ENCODE results near the gene HOXA6. TPM values are rescaled to one million over a fixed set of nuclear protein-coding genes. Genes with fewer than 3 reads are reported as not detected.

HOXA6 gene
- total RNA-seq, 1 experiment from 2014 or later, result 12.7 TPM

DNA sequence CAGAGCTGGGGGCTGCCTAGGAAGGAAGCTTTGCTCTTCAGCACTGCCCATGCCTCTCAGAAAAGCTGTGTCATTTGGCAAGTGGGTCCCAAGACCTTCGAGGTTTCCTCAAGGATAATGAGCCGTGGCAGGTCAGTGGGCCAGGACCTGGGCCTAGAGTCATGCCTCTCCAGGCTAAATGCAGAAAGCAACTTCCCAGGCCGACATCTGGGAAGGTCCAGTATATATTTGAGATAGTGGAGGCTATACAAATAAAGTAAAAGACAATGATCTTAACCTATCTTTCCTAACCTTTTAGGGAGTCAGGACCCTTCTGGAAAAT lies 28.9 kb upstream of the HOXA6 start:
- H3K4me3 ChIP-seq (replicated peaks in 1 of 2; ENCODE audit: low read depth in 1 of 2, low read length in 2 of 2), result no peak overlapping the region
- no peak overlapping the region for H3K9ac ChIP-seq (ENCODE audit: low read length)
- no peaks in the 10 kb centered on the region for H4K20me1 ChIP-seq (ENCODE audit: insufficient read depth)
- BruUV-seq (replicated peaks), result no TSS peak
- H3K36me3 ChIP-seq (ENCODE audit: control insufficient read depth in 1 of 2, insufficient read depth in 2 of 2, low read length in 2 of 2), result no peaks in the 10 kb centered on the region
- no peak for ATAC-seq
- intact Hi-C loops (cut with micrococcal nuclease), result no loop called here
- TF ChIP-seq JUND (IDR thresholded peaks at IDR 0.05), result no peak
- peaks cover 33 to 53% of the 10 kb centered on the region in 2 experiments for H3K4me1 ChIP-seq (ENCODE audit: control insufficient read depth in 1 of 2, insufficient read depth in 2 of 2, low read length in 2 of 2)
- no peaks in the 10 kb centered on the region for H3K27me3 ChIP-seq (ENCODE audit: insufficient read depth, low read length)
- H2AFZ ChIP-seq (ENCODE audit: low read depth, low read length, poor library complexity, severe bottlenecking), result no peak overlapping the region
- no peaks in the 10 kb centered on the region for H3K9me2 ChIP-seq (ENCODE audit: insufficient read depth)
- peaks cover 34% of the 10 kb centered on the region for H3K79me2 ChIP-seq (ENCODE audit: insufficient read depth, low read length)
- POLR2A ChIA-PET, result interaction anchor here (1.2 kb wide), 1 partner anchor 10 kb away, joined by 4 read pairs; no protein-coding TSS in a partner anchor
- no peaks in the 10 kb centered on the region for H3K9me3 ChIP-seq (ENCODE audit: control insufficient read depth in 1 of 2, insufficient read depth in 1 of 2, low read depth in 1 of 2, low read length in 2 of 2)
- no peak overlapping the region for H3K4me2 ChIP-seq (ENCODE audit: low read length)
- CTCF ChIA-PET, result no interaction called here
- no peak overlapping the region for H3K27ac ChIP-seq (ENCODE audit: low read depth, low read length)
- RAD21 ChIA-PET (ENCODE audit: low non-redundant PET in 1 of 2, low total read pairs in 2 of 2, uncharacterized antibody in 2 of 2, unreplicated experiment in 2 of 2), result no interaction called here
- no peak for DNase-seq (ENCODE audit: low read depth, low spot score)

GRCh38 chr7:27175626-27176523 lies 28.3 kb upstream of the HOXA6 start:
- Histone ChIP-seq H3K4me1 (ENCODE audit: control insufficient read depth in 1 of 2, insufficient read depth in 2 of 2, low read length in 2 of 2) (peaks cover 34 to 58% of the 10 kb centered on the region in 2 experiments), H3K9me2 (ENCODE audit: insufficient read depth) (no peaks in the 10 kb centered on the region), H3K27me3 (ENCODE audit: insufficient read depth, low read length) (no peaks in the 10 kb centered on the region), H3K36me3 (ENCODE audit: control insufficient read depth in 1 of 2, insufficient read depth in 2 of 2, low read length in 2 of 2) (no peaks in the 10 kb centered on the region), H2AFZ (ENCODE audit: low read depth, low read length, poor library complexity, severe bottlenecking) (no peak overlapping the region), H3K9me3 (ENCODE audit: control insufficient read depth in 1 of 2, insufficient read depth in 1 of 2, low read depth in 1 of 2, low read length in 2 of 2) (no peaks in the 10 kb centered on the region), H3K4me3 (replicated peaks in 1 of 2; ENCODE audit: low read depth in 1 of 2, low read length in 2 of 2) (no peak overlapping the region), H3K9ac (ENCODE audit: low read length) (no peak overlapping the region), H3K27ac (ENCODE audit: low read depth, low read length) (no peak overlapping the region), H3K4me2 (ENCODE audit: low read length) (no peak overlapping the region), H3K79me2 (ENCODE audit: insufficient read depth, low read length) (peaks cover 40% of the 10 kb centered on the region), H4K20me1 (ENCODE audit: insufficient read depth) (no peaks in the 10 kb centered on the region)
- no peak for ATAC-seq
- no peak for DNase-seq (ENCODE audit: low read depth, low spot score)
- CTCF ChIA-PET, result no interaction called here
- RAD21 ChIA-PET (ENCODE audit: low non-redundant PET in 1 of 2, low total read pairs in 2 of 2, uncharacterized antibody in 2 of 2, unreplicated experiment in 2 of 2), result no interaction called here
- intact Hi-C loops (cut with micrococcal nuclease), result no loop called here
- POLR2A ChIA-PET, result interaction anchor here (1.2 to 2.2 kb wide), 2 partner anchors 9 kb away, joined by 4 to 7 read pairs; partner anchors contain the start of gene HOXA11
- BruUV-seq (replicated peaks), result no TSS peak
- no peak for TF ChIP-seq EGR1 (IDR thresholded peaks at IDR 0.05; ENCODE audit: low read depth)
- TF ChIP-seq SIN3A (IDR thresholded peaks at IDR 0.05; ENCODE audit: low read depth), result no peak
- no peak for TF ChIP-seq EZH2phosphoT487 (IDR thresholded peaks at IDR 0.05; ENCODE audit: borderline replicate concordance)
- TF ChIP-seq EZH2 (IDR thresholded peaks at IDR 0.05), result no peak
- no peak for TF ChIP-seq RAD21 (IDR thresholded peaks at IDR 0.05; ENCODE audit: low read depth)
- no peak for TF ChIP-seq ELF1 (IDR thresholded peaks at IDR 0.05; ENCODE audit: borderline replicate concordance, low read depth)
- TF ChIP-seq JUND (IDR thresholded peaks at IDR 0.05), result no peak
- TF ChIP-seq, protein P1, sequence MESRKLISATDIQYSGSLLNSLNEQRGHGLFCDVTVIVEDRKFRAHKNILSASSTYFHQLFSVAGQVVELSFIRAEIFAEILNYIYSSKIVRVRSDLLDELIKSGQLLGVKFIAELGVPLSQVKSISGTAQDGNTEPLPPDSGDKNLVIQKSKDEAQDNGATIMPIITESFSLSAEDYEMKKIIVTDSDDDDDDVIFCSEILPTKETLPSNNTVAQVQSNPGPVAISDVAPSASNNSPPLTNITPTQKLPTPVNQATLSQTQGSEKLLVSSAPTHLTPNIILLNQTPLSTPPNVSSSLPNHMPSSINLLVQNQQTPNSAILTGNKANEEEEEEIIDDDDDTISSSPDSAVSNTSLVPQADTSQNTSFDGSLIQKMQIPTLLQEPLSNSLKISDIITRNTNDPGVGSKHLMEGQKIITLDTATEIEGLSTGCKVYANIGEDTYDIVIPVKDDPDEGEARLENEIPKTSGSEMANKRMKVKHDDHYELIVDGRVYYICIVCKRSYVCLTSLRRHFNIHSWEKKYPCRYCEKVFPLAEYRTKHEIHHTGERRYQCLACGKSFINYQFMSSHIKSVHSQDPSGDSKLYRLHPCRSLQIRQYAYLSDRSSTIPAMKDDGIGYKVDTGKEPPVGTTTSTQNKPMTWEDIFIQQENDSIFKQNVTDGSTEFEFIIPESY (IDR thresholded peaks at IDR 0.05; ENCODE audit: extremely low read depth, insufficient replicate concordance, low read length), result no peak
- TF ChIP-seq, protein P2, sequence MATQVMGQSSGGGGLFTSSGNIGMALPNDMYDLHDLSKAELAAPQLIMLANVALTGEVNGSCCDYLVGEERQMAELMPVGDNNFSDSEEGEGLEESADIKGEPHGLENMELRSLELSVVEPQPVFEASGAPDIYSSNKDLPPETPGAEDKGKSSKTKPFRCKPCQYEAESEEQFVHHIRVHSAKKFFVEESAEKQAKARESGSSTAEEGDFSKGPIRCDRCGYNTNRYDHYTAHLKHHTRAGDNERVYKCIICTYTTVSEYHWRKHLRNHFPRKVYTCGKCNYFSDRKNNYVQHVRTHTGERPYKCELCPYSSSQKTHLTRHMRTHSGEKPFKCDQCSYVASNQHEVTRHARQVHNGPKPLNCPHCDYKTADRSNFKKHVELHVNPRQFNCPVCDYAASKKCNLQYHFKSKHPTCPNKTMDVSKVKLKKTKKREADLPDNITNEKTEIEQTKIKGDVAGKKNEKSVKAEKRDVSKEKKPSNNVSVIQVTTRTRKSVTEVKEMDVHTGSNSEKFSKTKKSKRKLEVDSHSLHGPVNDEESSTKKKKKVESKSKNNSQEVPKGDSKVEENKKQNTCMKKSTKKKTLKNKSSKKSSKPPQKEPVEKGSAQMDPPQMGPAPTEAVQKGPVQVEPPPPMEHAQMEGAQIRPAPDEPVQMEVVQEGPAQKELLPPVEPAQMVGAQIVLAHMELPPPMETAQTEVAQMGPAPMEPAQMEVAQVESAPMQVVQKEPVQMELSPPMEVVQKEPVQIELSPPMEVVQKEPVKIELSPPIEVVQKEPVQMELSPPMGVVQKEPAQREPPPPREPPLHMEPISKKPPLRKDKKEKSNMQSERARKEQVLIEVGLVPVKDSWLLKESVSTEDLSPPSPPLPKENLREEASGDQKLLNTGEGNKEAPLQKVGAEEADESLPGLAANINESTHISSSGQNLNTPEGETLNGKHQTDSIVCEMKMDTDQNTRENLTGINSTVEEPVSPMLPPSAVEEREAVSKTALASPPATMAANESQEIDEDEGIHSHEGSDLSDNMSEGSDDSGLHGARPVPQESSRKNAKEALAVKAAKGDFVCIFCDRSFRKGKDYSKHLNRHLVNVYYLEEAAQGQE (IDR thresholded peaks at IDR 0.05; ENCODE audit: low read depth), result no peak
- no peak for TF ChIP-seq MAX (IDR thresholded peaks at IDR 0.05)
- no peak for TF ChIP-seq YY1 (IDR thresholded peaks at IDR 0.05; ENCODE audit: extremely low read depth, insufficient replicate concordance, low read depth, low read length)
- TF ChIP-seq, protein P3, sequence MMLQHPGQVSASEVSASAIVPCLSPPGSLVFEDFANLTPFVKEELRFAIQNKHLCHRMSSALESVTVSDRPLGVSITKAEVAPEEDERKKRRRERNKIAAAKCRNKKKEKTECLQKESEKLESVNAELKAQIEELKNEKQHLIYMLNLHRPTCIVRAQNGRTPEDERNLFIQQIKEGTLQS (IDR thresholded peaks at IDR 0.05), result no peak
- no peak for TF ChIP-seq ZNF274 (IDR thresholded peaks at IDR 0.05; ENCODE audit: low read depth, low read length)
- no peak for TF ChIP-seq ZFX (IDR thresholded peaks at IDR 0.05)

Data from HCT116 (cell line).